AG08395 (cell line): ENCODE measurements around the gene FEV.
A peak's percentile ranks its signal among the peaks of the same experiment; 100 is the strongest.
"Not testable (repeated sequence)": the region's sequence is repeated elsewhere in the genome, so short reads cannot be mapped to it uniquely, and the experiment has no call there.

Experiments
- DNase-seq: peaks from one replicate; pipeline ENCODE4 v3.0.0; 2012; ENCODE audit warnings: mixed read lengths, low spot score

FEV gene

DNA sequence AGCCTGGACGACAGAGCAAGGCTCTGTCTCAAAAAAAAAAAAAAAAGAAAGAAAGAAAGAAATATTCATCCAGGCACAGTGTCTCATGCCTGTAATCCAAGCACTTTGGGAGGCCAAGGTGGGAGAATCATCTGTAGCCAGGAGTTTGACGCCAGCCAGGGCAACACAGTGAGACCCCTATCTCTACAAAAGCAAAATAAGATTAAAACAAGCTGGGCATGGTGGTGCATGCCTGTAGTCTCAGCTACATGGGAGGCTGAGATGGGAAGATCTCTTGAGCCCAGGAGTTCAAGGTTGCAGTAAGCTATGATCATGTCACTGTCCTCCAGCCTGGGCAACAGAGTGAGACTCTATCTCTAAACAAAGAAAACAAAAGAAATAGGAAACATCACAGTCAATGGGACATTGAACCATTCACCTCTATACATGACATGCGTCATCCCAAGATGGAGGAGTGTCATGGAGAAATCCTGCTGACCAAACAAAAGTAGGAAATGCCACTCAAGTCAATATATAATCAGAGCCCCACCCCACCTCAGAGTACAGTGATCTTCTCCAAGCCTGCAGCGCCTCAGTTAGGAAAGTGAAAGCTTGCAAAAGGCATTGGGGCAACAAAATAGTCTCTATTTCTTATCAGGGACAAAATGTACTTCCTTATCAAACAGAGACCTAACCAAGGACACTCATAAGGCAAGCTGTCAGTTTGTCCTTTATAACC, 9.8 kb downstream of the FEV start:
- DNase-seq, result no peak

DNA sequence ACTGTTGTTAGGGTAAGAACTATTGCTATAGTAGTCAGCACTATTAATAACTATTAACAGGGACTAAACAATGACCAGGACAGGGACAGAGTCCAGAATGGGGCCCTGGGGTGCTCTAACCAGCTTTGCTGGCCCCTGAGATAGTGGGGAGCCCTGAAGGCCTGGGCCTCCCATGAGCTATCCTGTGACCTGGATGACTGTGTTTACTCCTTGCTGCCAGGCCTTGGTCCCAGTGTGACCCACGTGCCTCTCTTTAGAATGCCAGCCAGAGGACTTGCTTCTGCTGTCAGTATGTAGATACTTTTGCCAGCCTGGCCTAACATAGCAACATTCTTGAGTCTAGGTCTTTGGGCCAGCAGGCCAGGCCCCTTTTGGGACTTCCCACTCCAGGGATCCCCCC, 14.1 kb downstream of the FEV start:
- no peak for DNase-seq

GRCh38 chr2:218964041-218964771, 20.8 kb downstream of the FEV start:
- DNase-seq, result peak; percentile 31

GRCh38 chr2:218963601-218964000, 21.4 kb downstream of the FEV start:
- DNase-seq, result no peak

- DNase-seq, result peak; percentile 64
These were observed 22.0 kb downstream of the FEV start for GRCh38 chr2:218962859-218963492.

DNA sequence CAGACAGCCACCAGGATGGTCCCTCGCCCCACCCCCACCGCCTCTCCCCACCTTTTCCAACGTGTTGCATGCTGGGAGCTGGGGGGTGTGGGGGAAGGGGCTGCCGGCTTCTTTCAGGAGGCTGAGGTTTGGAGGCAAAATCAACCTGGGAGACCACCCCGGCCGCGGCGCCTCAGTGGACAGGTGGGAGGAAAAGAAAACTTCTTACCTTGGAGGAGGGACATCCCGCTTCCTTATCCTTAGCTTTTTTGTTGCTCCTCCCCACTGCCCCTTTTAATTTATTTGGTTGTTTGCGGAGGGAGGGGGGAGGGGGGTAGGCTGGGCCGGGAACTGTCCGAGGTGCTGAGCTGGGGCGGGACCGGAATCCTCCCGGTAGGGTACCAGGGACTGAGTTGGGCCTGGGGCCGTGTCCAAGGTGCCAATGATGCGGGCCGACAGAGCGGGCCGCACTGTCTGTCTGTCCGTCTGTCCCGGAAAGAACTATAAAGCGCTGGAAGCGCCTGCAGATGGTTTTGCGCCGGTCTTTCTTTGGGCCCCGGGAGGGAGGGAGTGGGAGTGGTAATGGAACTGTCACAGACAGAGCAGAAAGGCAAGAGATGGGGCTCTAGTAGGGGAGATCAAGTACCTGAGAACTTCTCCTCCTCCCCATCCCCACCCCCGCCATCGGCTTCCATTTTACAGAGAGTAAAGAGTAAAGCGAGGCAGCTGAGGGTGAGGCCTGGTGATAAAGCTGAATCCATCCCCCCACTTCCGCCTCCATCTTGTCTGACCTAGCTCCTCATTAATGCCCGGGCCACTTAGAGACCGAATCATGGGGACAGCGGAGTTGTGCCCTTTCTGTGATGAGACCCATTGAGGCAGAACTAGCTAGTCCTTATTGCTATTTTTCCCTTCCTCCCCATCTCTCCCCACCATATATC, 23.1 kb downstream of the FEV start:
- peak; percentile 35 for DNase-seq

GRCh38 chr2:218961229-218961628, 23.8 kb downstream of the FEV start:
- DNase-seq, result no peak

GRCh38 chr2:218960309-218961165, 24.4 kb downstream of the FEV start:
- DNase-seq, result no peak

GRCh38 chr2:218959761-218960308, 25.1 kb downstream of the FEV start:
- DNase-seq, result no peak

- DNase-seq, result peak; percentile 98
These were observed 25.7 kb downstream of the FEV start, which contains the start of gene CDK5R2 for GRCh38 chr2:218959141-218959731. Gene CDK5R2, plus strand, starts transcription at chr2:218959666. Its CDS starts 155 bp downstream, at chr2:218959821.

DNA sequence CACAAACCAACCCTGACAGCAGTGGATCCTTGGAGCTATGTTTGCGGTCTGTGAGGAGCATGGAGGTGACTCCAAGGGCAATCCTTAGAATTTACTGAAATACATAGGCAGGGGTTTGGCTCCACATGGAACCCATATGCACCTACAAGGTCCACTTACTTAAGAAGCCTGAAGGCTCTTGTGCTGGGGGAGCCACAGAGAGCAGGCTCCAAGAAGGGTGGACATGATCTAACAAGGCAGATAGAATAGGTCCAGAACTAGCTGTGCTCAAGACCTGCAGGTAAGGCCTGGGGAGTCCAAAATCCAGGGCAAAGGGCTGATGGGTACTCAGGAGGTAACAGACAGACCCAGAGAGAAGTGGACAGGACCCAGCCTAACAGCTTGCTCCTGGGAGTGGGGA, 26.7 kb downstream of the FEV start:
- DNase-seq, result no peak

GRCh38 chr2:218957671-218958070, 27.3 kb downstream of the FEV start:
- no peak for DNase-seq

- no peak for DNase-seq
These were observed 28.9 kb downstream of the FEV start for GRCh38 chr2:218956039-218956438.

DNA sequence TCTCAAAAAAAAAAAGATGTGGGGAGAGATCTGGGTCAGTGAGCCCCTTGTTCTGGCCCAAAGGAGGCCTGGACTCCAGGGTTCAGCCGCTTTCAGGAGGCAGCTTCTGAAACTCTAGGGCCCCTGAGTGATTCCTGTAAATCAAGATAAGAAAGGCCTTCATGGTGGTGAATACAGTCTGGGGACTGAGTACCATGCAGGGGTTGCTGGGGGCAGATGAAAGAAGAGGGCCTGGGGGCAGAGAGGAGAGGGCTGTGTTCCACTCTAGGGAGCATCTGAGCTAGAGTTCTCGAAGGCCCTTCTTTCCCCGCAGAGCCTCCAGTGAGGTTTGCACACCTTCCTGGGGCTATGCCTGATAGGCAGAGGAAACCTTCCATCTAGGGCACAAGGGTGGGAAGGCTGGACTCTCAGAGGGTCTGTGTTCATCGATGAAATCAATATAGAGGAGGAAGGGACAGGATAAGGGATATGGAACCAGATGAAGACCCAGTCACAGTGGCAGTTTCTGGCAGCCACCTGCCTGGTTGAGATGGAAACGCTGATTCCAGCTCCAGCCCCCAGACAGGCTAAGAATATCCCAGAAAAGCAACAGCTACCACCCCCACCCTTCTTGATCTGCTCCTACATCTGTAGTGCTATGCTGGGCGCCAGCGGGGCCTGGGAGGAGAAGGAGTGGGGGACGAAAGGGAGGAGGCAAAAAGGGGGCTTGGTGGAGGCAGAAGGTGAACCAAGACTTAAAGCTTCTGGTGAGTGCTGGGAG, 30.3 kb downstream of the FEV start:
- no peak for DNase-seq

DNA sequence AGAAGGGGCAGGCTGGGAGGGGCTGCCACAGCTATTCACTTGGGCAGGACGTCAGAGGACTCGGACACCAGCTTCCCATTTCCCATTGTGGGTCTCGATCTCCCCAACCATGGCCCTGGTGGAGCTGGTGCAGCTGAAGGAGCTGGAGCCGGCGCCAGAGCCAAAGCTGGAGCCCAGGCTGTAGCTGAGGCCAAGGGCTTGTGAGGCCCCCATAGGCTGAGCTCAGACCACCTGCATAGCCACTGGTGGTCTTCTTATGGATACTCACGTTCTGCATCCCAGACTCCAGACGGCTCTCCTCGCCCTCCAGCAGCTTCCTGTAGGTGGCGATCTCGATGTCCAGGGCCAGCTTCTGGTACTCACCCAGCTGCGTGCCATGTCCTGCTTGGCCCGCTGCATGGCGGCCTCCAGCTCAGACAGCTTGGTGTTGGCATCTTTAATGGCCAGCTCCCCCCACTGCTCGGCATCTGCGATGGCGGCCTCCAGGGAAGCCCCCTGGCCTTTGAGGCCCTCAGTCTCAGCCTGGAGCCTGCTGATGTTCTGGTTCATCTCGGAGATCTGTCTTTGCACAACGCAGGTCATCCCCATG, 31.5 kb downstream of the FEV start:
- DNase-seq, result no peak

DNA sequence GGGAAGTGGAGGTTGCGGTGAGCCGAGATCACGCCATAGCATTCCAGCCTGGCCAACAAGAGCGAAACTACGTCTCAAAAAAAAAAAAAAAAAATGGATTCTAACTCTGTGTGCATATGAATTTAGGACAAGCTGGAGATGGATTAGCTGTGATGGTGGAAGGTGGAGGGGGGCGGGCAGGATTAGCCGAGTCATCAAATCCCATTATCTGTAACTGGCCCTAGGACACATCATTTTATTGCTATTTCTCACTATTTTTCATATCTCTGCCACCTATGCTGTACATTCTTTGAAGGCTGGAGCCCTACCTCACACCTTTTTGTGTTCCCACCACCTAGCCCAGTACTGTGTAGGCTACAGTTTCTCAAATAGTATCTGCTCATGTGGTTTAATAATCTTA, 32.8 kb downstream of the FEV start:
- no peak for DNase-seq

DNA sequence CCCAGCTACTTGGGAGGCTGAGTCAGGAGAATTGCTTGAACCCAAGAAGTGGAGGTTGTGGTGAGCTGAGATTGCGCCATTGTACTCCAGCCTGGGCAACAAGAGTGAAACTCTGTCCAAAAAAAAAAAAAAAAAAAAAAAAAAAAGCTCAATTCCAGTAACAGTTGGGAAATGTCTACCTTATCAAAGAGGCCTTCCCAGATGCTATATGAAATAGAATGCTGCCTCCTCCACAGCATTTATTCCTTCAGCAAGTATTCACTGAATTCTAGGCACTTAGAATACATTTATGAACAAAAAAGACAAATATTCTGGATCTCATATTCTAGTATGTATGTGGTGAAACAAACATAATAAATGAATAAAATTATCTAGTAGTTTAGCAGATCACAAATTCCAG, 38.4 kb downstream of the FEV start:
- no peak for DNase-seq

- DNase-seq, result no peak
These were observed 40.1 kb downstream of the FEV start for GRCh38 chr2:218944759-218945404.

DNA sequence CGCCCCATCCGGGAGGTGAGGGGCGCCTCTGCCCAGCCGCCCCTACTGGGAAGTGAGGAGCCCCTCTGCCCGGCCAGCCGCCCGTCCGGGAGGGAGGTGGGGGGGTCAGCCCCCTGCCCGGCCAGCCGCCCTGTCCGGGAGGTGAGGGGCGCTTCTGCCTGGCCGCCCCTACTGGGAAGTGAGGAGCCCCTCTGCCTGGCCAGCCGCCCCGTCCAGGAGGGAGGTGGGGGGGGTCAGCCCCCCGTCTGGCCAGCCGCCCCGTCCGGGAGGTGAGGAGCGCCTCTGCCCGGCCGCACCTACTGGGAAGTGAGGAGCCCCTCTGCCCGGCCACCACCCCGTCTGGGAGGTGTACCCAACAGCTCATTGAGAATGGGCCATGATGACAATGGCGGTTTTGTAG, 53.2 kb downstream of the FEV start:
- not testable (repeated sequence) for DNase-seq
